Large intestine (tissue), 3 donors: ENCODE data around the gene DFFB. TPM values are rescaled to one million over a fixed set of nuclear protein-coding genes. Genes with fewer than 3 reads are reported as not detected.

Experiments
- DNase-seq, 2 donors: peaks; one replicate each; pipeline versions ENCODE4 v3.0.0 to v3.0.0-alpha.2; 2013
- H3K27ac ChIP-seq: one replicate; pipeline ENCODE4 v1.5.1; 2013; ENCODE audit warnings: low read length
- H3K27me3 ChIP-seq: 2 replicates; pipeline ENCODE4 v1.6.1; 2013; ENCODE audit warnings: low read length; ENCODE audit not compliant: control insufficient read depth, insufficient read depth
- H3K36me3 ChIP-seq: 2 replicates; pipeline ENCODE4 v1.6.1; 2013; ENCODE audit warnings: low read length; ENCODE audit not compliant: control insufficient read depth, insufficient read depth
- H3K4me1 ChIP-seq: one replicate; pipeline ENCODE4 v1.6.1; 2013; ENCODE audit warnings: low read length; ENCODE audit not compliant: control insufficient read depth, insufficient read depth
- H3K4me3 ChIP-seq: one replicate; pipeline ENCODE4 v1.5.1; 2013; ENCODE audit warnings: low read length
- H3K9me3 ChIP-seq: one replicate; pipeline ENCODE4 v1.6.1; 2013; ENCODE audit warnings: mild to moderate bottlenecking, low read depth, low read length, moderate library complexity; ENCODE audit not compliant: control insufficient read depth
- WGBS: methylation state at CpG from one replicate; pipeline ENCODE4 v1.1.5; 2013; ENCODE audit warnings: low lambda C conversion rate; ENCODE audit not compliant: insufficient coverage; 5-methylcytosine and 5-hydroxymethylcytosine counted together
- polyA plus RNA-seq: library from polyadenylated mRNA; unstranded; fragments of 120-200 nt; gene quantifications from one replicate; pipeline ENCODE4 v1.2.1, GENCODE V29; 2013

The DFFB gene
- polyA plus RNA-seq, 1 donor: 10.6 TPM

- H3K9me3 ChIP-seq: peaks cover 9% of the 10 kb centered on the region
- DNase-seq: no peak
- 90% methylated on average over 2 of the region's 5 CpGs for WGBS
- no peak overlapping the region for H3K27ac ChIP-seq
- H3K4me3 ChIP-seq: no peak overlapping the region
- peaks cover 30% of the 10 kb centered on the region for H3K36me3 ChIP-seq
- no peaks in the 10 kb centered on the region for H3K4me1 ChIP-seq
- no peaks in the 10 kb centered on the region for H3K27me3 ChIP-seq
These were observed 35.9 kb downstream of the DFFB start for GRCh38 chr1:3893190-3893589.

GRCh38 chr1:3894626-3895278, 37.5 kb downstream of the DFFB start:
- no peak overlapping the region for H3K4me3 ChIP-seq
- no peak overlapping the region for H3K27ac ChIP-seq
- H3K4me1 ChIP-seq: no peaks in the 10 kb centered on the region
- no CpG with 5 or more reads among the region's 17 CpGs for whole genome bisulfite sequencing
- peaks cover 25% of the 10 kb centered on the region for H3K36me3 ChIP-seq
- H3K9me3 ChIP-seq: peaks cover 13% of the 10 kb centered on the region
- H3K27me3 ChIP-seq: no peaks in the 10 kb centered on the region
- DNase-seq: no peak

- Histone ChIP-seq H3K4me3 (no peak overlapping the region), H3K27ac (no peak overlapping the region), H3K36me3 (peaks cover 18% of the 10 kb centered on the region), H3K27me3 (no peaks in the 10 kb centered on the region), H3K9me3 (peaks cover 13% of the 10 kb centered on the region), H3K4me1 (no peaks in the 10 kb centered on the region)
- WGBS: no CpG with 5 or more reads among the region's 13 CpGs
- DNase-seq: no peak
These were observed 38.1 kb downstream of the DFFB start for GRCh38 chr1:3895279-3895950.

- Histone ChIP-seq H3K4me1 (no peaks in the 10 kb centered on the region), H3K9me3 (peaks cover 13% of the 10 kb centered on the region), H3K27ac (no peak overlapping the region), H3K4me3 (no peak overlapping the region), H3K27me3 (no peaks in the 10 kb centered on the region), H3K36me3 (peaks cover 13% of the 10 kb centered on the region)
- no peak for DNase-seq
- no CpG with 5 or more reads among the region's 4 CpGs for WGBS
These were observed 38.7 kb downstream of the DFFB start for GRCh38 chr1:3895951-3896325.

GRCh38 chr1:3896396-3897000, 39.2 kb downstream of the DFFB start:
- DNase-seq: no peak
- H3K27me3 ChIP-seq: no peaks in the 10 kb centered on the region
- no peaks in the 10 kb centered on the region for H3K4me1 ChIP-seq
- H3K4me3 ChIP-seq: no peak overlapping the region
- peaks cover 13% of the 10 kb centered on the region for H3K9me3 ChIP-seq
- 100% methylated on average over 1 of the region's 7 CpGs for WGBS
- H3K36me3 ChIP-seq: peaks cover 9% of the 10 kb centered on the region
- H3K27ac ChIP-seq: no peak overlapping the region

GRCh38 chr1:3898475-3898735, 41.1 kb downstream of the DFFB start:
- no peak for DNase-seq
- H3K27me3 ChIP-seq: no peaks in the 10 kb centered on the region
- H3K27ac ChIP-seq: no peak overlapping the region
- H3K9me3 ChIP-seq: peaks cover 13% of the 10 kb centered on the region
- peaks cover 5% of the 10 kb centered on the region for H3K36me3 ChIP-seq
- H3K4me3 ChIP-seq: no peak overlapping the region
- H3K4me1 ChIP-seq: no peaks in the 10 kb centered on the region

- peak overlapping the region; percentile 75 for H3K4me3 ChIP-seq
- WGBS: 88% methylated on average over 1 of the region's 10 CpGs
- H3K27ac ChIP-seq: peak overlapping the region; percentile 95
- no peak for DNase-seq
- H3K27me3 ChIP-seq: no peaks in the 10 kb centered on the region
- H3K36me3 ChIP-seq: peaks cover 5% of the 10 kb centered on the region
- H3K9me3 ChIP-seq: peaks cover 13% of the 10 kb centered on the region
- H3K4me1 ChIP-seq: no peaks in the 10 kb centered on the region
These were observed 41.9 kb downstream of the DFFB start for GRCh38 chr1:3898994-3899753.

- H3K4me1 ChIP-seq: no peaks in the 10 kb centered on the region
- no peaks in the 10 kb centered on the region for H3K27me3 ChIP-seq
- peaks cover 13% of the 10 kb centered on the region for H3K9me3 ChIP-seq
- peak overlapping the region; percentile 95 for H3K27ac ChIP-seq
- WGBS: no CpG with 5 or more reads among the region's 26 CpGs
- H3K4me3 ChIP-seq: peak overlapping the region; percentile 75
- peaks cover 5% of the 10 kb centered on the region for H3K36me3 ChIP-seq
- peak in 1 of 2 donors; percentile 30 for DNase-seq
These were observed 42.5 kb downstream of the DFFB start for GRCh38 chr1:3899754-3900149.

- H3K36me3 ChIP-seq: peaks cover under 1% of the 10 kb centered on the region
- H3K27me3 ChIP-seq: no peaks in the 10 kb centered on the region
- H3K9me3 ChIP-seq: peaks cover 13% of the 10 kb centered on the region
- H3K4me1 ChIP-seq: no peaks in the 10 kb centered on the region
- peak within 1 kb of the TSS; percentile 75 for H3K4me3 ChIP-seq
- DNase-seq: peak; percentile 98 to 99
- H3K27ac ChIP-seq: peak within 1 kb of the TSS; percentile 95
- no CpG with 5 or more reads among the region's 58 CpGs for WGBS
These were observed 43.1 kb downstream of the DFFB start, which contains the start of gene C1orf174 for GRCh38 chr1:3900150-3900968. TSS of gene C1orf174 (minus strand) at chr1:3900272. CDS start at chr1:3900186, 86 bp downstream.
